GM11168 (cell line): ENCODE data around the gene SEMA3F.

Experiments used
- in situ Hi-C: fragments of 300-500 bp; cut with MboI; formaldehyde crosslinking; loops from one replicate; pipeline ENCODE4 v1.12.0; 2022; ENCODE audit warnings: low sequenced_read_pairs; ENCODE audit not compliant: unreplicated experiment

The SEMA3F gene

GRCh38 chr3:50189989-50190388 lies 34.9 kb downstream of the SEMA3F start:
- in situ Hi-C loops = no loop called here

- in situ Hi-C loops = no loop called here
These were observed 36.0 kb downstream of the SEMA3F start, which contains the start of gene GNAT1 for GRCh38 chr3:50190936-50191660. Gene GNAT1, plus strand, starts transcription at chr3:50191610. Its CDS starts 116 bp downstream, at chr3:50191726.

GRCh38 chr3:50192124-50192523 lies 37.0 kb downstream of the SEMA3F start:
- in situ Hi-C loops = no loop called here

- in situ Hi-C loops = no loop called here
These were observed 37.6 kb downstream of the SEMA3F start for GRCh38 chr3:50192689-50193141.

GRCh38 chr3:50193286-50193685 lies 38.2 kb downstream of the SEMA3F start:
- in situ Hi-C loops = no loop called here

- in situ Hi-C loops = no loop called here
These were observed 38.6 kb downstream of the SEMA3F start for GRCh38 chr3:50193746-50194127.

- in situ Hi-C loops = no loop called here
These were observed 39.2 kb downstream of the SEMA3F start for GRCh38 chr3:50194128-50194902.

GRCh38 chr3:50194903-50195500 lies 39.9 kb downstream of the SEMA3F start:
- in situ Hi-C loops = no loop called here

- in situ Hi-C loops = no loop called here
These were observed 40.6 kb downstream of the SEMA3F start for GRCh38 chr3:50195501-50196252.

GRCh38 chr3:50196253-50196801 lies 41.2 kb downstream of the SEMA3F start:
- in situ Hi-C loops = no loop called here

- in situ Hi-C loops = no loop called here
These were observed 46.6 kb downstream of the SEMA3F start for GRCh38 chr3:50201573-50202315.

- in situ Hi-C loops = no loop called here
These were observed 47.4 kb downstream of the SEMA3F start for GRCh38 chr3:50202353-50203112.

GRCh38 chr3:50203113-50203808 lies 48.1 kb downstream of the SEMA3F start:
- in situ Hi-C loops = no loop called here

GRCh38 chr3:50203809-50204803 lies 49.0 kb downstream of the SEMA3F start:
- in situ Hi-C loops = no loop called here

- in situ Hi-C loops = no loop called here
These were observed 49.8 kb downstream of the SEMA3F start, which contains the start of gene SLC38A3 for GRCh38 chr3:50204804-50205412. Gene SLC38A3, plus strand, starts transcription at chr3:50205271. Its CDS starts 8,929 bp downstream, at chr3:50214200.
